Hematopoietic multipotent progenitor cell treated with erythropoietin and hydrocortisone succinate and interleukin-3 and kit ligand, for 15 days (in vitro differentiated cells): ENCODE measurements around the gene PPP1R3C.

Source experiments
- DNase-seq: peaks from one replicate; pipeline ENCODE4 v3.0.0-alpha.2; 2015; ENCODE audit warnings: low spot score

The PPP1R3C gene

DNA sequence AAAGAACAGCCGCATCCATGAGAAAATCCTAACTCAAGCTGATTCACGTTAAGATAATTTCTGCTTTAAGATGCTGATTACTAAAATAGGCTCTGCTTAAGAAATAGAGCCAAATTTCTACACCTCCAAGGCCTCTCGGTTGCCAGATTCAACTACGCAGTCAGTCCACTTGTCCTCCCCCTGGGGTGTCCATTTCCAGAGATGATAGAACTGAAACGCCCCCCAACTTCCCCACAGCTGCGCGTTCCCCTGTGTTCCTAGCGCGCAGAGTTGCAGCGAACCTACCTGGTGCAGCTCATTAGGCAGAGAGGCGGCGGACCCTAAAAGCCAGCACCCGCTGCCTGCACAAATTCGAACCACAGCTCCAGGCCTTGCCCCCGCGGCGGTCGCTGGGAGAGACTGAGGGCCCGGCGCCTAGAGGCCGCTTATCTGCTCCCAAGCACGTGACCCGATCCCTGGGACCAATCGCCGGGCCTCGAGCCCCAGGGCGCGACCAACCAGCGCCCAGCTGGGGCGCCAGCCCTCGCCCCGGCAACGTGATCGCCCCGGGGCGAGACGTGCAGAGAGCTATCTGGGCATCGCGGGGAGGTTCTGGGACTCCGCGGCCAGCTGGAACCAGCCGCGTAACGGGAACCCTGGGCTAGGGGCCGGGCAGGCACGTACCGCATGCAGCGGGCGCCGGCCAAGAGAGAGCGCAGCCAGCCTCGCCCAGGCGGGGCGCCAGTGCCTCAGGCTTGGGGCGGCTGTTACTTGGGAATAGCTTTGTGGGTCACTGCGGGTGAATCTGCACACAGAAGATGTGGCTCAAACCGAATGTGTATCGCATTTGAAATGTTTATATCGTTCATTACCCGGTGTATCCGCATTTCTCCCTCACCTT is at the start of gene PPP1R3C:
PPP1R3C (minus strand) TSS at position 401 of the 880 bp plus-strand sequence; CDS start at position 299, 102 bp downstream.
- no peak for DNase-seq

DNA sequence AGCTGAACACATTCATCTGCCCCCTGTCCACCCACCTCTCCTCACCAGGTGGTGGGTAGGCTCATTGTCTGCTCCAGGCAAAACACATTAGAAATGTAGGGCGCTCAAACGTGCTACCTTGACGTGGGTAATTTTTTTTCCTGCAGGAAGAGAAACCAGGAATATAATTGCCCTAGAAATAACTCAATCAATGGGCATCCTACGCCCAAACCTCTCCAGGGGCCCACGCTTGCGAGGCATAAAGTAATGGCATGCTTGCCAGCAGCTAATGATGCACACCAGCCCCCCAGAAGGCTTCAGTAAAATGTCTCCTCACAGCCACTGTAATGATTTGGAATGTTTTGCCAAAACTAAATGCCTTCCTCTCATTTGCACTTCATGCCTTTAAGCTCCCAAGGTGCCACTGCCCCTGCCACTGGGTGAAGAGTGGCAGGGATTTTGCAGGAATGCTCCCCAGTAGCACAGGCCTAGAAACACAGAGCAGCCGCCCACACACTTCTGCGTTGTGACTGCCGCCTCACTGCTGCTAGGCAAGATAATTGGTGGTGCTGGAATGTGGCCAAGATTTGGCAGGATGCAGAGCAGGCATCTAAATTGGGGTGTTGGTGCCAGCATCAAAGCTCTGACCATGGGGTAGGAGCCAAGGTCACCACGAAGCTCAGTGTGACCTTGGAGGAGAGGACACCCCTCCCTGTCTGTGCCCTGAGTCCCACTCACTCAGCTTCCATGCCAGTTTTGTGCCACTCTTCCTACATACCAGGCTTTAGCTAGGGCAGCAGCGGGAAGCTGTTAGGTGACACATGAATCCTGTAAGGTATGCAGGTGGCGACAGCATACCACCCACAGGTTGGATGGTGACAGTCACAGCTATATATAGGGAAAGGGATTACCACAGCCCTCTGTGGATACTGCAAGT is 48.7 kb upstream of the PPP1R3C start:
- DNase-seq = peak; percentile 7

DNA sequence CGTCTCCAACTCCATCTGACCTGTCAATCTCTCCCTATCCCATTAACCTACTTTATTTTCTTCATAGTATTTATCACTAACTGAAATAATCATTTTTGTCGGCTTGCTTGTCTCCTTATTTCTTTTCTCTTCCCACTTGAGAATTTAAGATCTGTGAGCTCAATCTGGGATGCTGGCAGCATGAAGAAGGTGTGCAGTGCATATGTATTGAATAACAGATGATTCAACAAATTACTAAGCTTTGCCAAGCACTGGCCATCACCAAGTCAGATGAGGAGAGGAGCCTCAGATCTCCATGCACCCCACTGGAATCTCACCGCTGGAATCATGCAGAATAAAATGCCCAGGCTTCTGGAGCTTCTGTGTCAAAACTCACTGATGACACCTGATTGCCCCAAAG is 47.6 kb upstream of the PPP1R3C start:
- no peak for DNase-seq

DNA sequence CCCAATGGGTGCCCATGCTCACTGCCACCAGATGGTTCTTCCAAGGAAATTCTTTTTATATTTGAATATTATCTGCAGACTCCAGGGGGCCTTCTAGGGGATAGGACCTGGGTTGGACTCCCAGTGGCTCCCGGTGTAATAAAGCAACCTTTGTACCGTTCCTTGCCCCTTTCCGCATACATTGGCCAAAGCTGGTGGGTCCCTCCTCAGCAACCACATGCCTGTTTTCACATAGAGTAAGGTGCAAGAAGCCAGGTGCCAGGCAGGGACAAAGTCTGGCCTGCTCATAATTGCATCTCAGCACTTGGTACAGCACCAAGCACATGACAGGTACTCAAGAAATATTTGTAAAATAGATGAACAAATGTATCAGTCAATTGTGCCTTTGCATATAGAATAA is 46.4 kb upstream of the PPP1R3C start:
- no peak for DNase-seq

DNA sequence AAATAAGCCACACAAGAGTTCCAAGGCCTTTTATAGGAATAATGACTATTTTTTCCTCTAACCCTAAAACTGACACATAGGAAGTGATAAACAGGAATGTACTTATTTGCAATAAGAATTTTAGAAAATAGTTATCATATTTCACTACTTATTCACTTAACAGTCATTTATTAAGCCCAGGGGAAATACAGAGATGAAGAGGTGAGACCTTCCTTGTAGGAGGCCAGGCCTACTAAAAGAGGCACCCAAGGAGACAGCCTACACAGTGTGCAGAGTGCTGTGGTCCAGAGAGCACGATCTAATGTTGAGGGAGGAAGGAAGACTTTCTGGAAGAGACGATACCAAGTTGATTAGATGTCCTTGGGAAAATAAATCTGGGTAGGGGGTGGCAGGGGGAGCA is 45.0 kb upstream of the PPP1R3C start:
- DNase-seq = no peak

DNA sequence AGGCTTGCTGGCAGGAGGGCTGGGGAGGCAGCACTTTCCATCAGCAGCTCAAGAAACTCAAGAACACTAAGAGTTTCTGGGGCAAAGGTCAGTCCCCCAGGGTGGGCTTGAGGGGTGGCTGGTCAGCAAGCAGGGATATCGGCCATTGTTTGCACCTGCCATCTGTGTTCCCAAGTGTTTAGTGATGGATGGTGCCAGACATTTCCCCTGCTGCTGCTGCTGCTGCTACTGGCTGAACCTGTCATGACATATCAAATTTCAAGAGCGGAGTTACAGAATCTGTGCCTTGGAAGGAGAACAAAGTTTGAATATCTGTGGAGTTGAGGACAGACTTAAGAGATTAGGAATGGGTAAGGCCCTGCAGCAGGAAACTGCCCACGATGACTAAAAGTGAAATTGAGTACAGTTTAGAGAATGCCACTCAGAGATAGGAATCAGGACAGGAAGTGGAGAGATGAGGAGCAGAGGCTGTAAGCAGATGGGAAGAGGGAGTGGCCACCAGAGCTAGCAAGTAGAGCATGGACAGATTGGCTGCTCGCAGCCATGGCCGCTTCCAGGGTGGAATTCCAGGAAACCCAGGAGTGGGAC is 39.2 kb upstream of the PPP1R3C start:
- DNase-seq = no peak

DNA sequence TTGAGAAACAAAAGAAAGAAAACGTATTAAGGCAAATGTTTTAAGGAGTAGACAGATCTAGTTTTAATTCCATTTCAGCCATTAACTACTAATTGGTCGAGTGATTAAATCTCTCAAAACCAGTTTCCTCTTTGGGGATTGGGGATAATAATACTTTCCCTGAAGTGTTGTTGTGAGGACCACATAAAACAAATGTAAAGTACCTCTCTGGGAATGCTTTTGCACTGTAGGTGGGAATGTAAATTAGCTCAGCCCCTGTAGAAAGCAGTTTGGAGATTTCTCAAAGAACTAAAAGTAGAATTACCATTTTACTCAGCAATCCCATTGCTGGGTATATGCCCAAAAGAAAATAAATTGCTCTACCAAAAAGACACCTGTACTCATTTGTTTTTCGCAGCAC is 36.0 kb upstream of the PPP1R3C start:
- DNase-seq = no peak

DNA sequence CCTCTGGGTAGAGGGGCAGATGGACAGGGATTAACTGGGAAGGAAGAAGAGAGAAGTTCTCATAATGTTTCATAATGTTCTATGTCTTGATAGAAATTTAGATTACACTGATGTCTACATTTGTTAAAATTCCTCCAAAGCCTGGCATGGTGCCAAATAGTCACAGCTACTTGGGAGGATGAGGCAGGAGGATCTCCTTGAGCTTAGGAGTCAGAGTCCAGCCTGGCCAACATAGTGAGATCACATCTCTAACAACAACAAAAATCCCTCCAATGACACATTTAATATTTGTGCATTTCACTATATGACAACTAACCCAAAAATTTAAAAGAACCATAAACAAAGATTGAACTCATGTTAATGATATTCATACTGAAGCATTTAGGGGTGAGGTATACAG is 33.0 kb upstream of the PPP1R3C start:
- DNase-seq = peak; percentile 5

DNA sequence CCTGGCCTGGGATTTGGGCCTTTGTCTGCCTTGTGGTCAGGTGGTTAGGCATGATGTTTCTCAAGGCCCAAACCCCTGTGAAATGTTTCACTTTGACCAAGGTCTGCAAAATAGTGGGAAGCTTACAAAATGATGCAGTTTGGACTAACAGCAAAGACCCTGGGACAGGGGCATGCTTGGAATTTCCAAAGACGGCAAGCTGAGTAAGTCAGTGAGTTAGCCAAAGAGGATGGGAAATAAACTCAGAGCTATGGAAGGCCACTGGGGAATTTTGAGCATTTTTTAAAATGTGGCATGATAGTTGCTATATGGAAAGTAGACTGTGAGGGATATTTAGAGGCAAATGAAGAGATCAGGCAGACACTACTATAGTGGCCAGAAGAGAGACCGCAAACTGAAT is 31.6 kb upstream of the PPP1R3C start:
- DNase-seq = no peak

DNA sequence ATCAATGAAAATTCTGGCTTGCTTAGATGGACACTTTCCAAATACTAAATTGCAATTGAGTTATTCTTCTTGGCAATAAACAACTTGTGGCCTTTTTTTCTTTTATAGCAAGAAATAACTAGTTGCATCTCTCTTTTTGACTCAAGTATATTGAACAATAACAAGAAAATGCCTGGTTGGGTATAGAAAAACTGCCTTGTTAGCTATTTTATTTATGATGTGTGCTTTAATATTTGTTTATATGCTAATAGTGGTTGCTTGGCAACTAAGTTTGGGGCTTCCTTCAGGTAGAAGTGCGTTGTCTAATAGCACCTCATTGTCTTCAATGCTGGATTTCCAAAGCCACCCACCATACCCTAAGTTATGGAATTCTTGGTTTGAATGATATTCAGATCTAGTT is 30.1 kb upstream of the PPP1R3C start:
- no peak for DNase-seq

DNA sequence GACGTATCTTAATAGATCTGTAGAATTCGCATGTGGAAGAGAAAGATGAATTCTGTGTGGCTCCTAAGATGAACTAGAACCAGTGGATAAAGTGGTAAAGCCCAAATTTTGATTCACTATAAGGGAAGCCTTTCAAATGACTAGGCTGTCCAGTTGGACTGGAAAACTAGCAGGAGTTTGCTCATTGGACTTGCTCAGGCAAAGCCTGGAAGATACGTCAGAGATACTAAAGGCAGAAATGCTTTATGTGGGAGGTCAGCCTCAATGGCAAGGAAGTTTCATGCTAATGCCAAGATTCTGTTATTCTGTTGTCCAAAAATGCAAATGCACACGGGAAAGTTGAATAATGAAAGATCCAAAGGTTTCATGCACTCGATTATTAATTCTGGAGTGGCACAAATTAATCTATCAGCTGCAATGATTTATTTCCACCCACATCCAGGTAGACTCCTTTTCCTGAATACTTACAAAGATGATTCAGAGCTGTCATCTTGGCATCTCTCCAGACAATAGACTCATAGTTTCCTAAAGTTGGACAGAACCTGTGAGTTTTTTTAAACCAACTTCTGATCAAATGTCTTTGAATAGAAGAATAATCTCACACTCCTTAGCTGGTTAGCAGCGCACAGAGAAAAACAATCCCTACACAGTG is 20.5 kb upstream of the PPP1R3C start:
- no peak for DNase-seq

DNA sequence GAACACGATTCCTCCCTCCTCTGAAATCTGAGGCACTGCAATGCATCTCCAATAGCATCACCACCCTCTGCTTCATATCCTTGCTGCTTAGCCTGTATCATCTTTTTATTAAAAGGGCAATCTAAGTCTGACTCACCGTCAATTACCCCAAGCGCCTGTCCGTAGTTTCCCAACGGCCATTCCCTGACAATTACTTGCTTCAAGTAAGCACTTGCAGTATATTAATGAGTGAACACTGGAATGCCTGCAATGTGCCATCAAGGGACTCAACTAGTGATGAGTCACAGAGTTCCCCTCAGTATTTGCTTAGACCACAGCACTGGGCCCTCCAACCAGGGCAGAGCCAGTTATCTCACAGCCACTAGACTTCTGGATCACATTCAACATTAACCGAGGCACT is 19.5 kb upstream of the PPP1R3C start:
- DNase-seq = no peak

DNA sequence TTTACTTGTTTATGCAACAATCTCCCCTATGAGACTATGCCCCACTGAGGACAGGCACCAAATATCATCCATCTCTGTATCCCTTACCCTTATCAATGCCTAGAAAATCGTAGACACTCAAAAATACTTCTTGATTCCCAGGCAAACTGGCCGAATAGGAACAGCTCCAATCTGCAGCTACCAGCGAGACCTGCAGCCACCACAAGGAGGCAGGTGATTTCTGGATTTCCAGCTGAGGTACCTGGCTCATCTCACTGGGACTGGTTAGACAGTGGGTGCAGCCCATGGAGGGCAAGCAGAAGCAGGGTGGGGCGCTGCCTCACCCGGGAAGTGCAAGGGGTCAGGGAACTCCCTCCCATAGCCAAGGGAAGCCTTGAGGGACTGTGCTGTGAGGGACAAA is 10.8 kb upstream of the PPP1R3C start:
- no peak for DNase-seq

DNA sequence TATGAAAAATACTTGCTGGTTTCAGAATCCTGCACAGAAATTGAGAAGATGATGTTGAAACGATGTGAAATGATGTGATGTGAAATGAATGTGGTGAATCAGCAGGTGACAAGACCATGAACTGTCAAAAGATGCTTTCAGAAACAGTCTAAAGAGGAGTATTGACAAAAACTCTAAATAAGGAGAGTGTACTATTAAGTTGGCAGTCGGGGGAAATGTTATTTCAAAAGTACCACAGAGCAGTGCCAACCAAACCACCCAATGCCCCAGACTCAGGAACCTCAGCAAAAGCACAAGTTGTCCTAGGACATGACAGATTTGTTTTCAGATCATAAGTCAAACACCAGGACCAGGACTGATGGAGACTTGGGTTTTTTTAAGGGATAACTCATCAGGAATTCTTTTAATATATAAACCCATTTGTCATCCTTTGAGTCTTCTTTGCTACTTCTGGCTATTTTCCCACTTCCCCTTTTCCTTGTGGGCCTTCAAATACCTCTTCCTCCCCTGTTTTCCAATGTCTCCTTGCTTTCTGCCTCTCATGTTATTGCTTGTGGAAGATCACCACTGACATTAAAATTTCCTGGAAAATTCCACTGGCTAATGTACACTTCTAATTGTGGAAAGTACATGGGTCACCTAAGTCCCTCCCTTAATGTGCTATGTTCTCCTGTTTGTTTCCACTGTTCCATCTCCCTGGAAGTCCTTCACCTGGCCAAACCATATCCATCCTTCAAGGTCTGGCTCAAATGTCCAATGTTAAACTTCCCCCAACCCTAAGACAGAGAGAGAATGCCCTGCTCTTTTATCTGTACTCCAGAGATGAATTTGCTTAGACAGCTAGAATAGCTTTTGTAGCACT is 10.2 kb upstream of the PPP1R3C start:
- no peak for DNase-seq

DNA sequence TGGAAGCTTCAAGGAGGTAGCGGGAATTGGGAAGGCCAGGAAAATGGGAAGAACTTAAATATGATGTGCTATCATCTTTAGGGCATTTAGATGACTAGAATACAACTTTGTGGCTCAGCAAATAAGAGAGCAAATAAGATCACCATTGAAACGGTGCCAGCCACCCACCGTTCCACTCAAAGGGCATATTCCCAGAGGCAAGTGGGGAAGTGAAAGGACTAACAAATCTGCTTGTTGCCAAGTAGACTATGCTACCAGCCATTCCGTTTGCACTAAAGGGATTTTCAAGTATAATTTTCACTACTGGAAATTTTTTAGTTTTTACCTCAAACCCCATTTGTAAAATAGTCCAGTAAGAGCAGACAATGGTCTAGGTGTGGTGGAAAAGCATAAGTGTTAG is 4.0 kb upstream of the PPP1R3C start:
- no peak for DNase-seq

DNA sequence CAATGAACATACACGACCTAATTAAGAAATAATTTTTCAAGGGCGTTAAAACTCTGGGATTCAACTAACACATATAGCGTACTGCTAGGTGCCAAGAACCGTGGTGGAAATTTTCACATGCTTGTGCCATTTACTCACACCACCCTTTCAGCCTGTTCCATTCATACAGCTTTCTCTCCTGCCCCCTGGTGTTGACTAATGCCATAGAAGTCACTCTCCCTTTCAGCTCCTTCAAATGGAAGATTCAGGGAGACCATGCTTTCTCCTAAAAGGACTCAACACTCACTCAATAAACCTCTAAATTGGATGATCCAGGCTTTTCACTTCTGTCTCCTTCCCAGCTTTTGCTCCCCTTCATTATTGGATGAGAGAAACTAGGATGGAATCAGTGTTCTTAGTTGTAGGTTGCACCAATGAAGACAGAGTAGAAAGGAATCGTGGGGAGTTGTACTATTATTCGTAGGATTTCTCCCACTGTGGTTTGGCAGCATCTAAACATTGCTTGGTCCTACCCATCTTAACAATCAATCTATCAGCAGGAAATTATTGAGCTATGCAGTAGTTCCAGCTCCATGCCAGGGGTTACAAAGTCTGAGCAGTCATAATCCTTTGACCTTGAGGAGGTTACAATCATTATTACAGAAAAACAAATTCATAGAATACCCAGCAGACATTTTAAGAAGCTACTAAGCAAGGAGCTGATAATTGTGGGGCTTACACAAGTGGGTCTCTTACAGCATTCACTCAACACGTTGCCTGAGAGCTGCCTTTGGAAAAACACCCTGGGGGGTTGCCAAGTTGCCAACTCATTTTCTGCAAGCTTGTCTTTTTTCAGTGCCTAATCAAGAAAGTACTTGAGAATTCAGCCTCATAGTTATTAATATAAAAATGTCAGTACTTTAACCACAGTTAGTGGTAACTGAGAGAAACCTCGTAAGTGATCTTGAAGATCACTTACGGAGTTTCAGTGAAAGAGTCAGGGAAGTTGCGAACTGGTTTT is 2.8 kb upstream of the PPP1R3C start:
- peak; percentile 18 for DNase-seq

DNA sequence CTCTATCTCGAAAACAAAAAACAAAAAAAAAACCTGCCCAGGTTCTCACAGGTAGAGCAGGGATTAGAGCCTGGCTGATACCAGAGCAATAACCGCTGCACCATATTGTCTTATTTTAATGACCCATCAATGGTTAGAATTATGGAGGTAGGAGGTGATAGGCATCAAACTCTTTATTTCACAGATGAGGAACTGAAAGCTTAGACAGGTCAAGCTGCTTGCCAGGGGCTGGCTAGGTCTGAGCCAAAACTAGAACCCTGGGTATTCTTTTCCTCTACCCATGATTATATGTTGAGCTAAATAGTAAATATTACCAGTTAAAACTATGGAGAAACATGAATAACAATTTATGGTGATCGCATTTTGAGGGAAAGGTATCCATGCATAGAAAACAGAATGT is 2.0 kb upstream of the PPP1R3C start:
- no peak for DNase-seq

DNA sequence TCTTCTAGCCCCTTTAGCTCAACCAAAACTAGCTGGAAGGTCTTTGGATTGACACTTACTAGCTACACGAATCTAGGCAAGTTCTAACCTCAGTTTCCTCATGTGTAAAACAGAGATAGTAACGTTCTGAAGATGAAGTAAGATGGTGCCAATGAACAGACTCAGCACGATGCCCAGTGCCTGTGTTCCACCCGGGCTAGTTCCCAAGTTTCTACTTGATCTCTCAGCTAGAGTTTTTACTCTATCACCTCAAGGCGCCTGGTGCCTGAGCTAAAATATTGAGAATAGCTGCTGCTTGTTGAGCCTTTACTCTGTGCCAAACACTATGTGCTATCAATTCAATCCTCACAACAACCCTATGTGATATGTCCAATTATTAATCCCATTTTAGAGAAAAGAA is 1.4 kb upstream of the PPP1R3C start:
- DNase-seq = no peak

DNA sequence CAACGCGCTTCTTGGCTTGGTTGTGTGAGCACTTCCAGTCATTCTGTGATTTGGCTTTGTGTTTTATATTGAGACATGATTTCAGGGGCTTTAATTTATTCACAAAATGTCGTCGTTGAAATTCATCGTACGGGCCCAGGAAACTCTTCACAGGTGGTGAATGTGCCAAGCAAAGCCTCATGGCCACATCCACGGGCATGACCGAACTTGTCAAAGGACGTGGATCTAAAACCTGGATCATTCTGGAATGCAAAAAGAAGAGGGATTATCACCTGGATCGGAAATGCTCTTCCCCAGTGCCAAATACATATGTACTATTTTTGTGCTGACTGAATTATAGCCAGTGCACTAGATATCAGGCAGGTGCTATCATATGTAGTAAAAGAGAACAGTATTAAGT is 2.2 kb downstream of the PPP1R3C start:
- no peak for DNase-seq
